ENCODE measurements around the gene GLB1L3. TPM values are rescaled to one million over a fixed set of nuclear protein-coding genes. Genes with fewer than 3 reads are reported as not detected.

GLB1L3 gene
- total RNA-seq, 1 experiment from 2014 or later, result not detected

- Mint-ChIP-seq H3K4me1 (ENCODE audit: low read depth, unreplicated experiment) (no peaks in the 10 kb centered on the region), H3K36me3 (ENCODE audit: insufficient read depth, unreplicated experiment) (no peaks in the 10 kb centered on the region), H3K4me3 (ENCODE audit: unreplicated experiment) (no peak overlapping the region), H3K27ac (ENCODE audit: unreplicated experiment) (no peak overlapping the region), H3K27me3 (ENCODE audit: insufficient read depth, unreplicated experiment) (no peaks in the 10 kb centered on the region), H3K9me3 (ENCODE audit: unreplicated experiment) (no peaks in the 10 kb centered on the region)
- intact Hi-C loops (cut with micrococcal nuclease; ENCODE audit: unreplicated experiment), result no loop called here
- TF ChIP-seq CTCF (IDR thresholded peaks at IDR 0.05; ENCODE audit: insufficient read depth in 1 of 2, low read depth in 1 of 2, low read length in 1 of 2, severe bottlenecking in 1 of 2, unreplicated experiment in 1 of 2), result no peak
- no peak overlapping the region for H3K4me3 ChIP-seq (ENCODE audit: low read depth, low read length)
- H3K9me3 ChIP-seq, result no peaks in the 10 kb centered on the region
- no TSS peak for BruUV-seq (replicated peaks)
- no peak for DNase-seq
- no peaks in the 10 kb centered on the region for H3K27me3 ChIP-seq (replicated peaks; ENCODE audit: control insufficient read depth, insufficient read depth, low read length)
- H3K4me1 ChIP-seq, result no peaks in the 10 kb centered on the region
- POLR2A ChIA-PET, result no interaction called here
- H3K36me3 ChIP-seq (ENCODE audit: control insufficient read depth, insufficient read depth, low read length), result no peaks in the 10 kb centered on the region
- CTCF ChIA-PET, result no interaction called here
Measured at GRCh38 chr11:134347441-134347840, 71.3 kb downstream of the GLB1L3 start.

GRCh38 chr11:134349109-134349801 is 73.1 kb downstream of the GLB1L3 start:
- Mint-ChIP-seq H3K9me3 (ENCODE audit: unreplicated experiment) (no peaks in the 10 kb centered on the region), H3K27ac (ENCODE audit: unreplicated experiment) (no peak overlapping the region), H3K4me1 (ENCODE audit: low read depth, unreplicated experiment) (no peaks in the 10 kb centered on the region), H3K4me3 (ENCODE audit: unreplicated experiment) (no peak overlapping the region), H3K36me3 (ENCODE audit: insufficient read depth, unreplicated experiment) (no peaks in the 10 kb centered on the region), H3K27me3 (ENCODE audit: insufficient read depth, unreplicated experiment) (no peaks in the 10 kb centered on the region)
- no peak for DNase-seq
- no TSS peak for BruUV-seq (replicated peaks)
- ChIA-PET POLR2A (no interaction called here), CTCF (interaction anchor here (0.7 kb wide), 1 partner anchor 402 kb away, joined by 3 read pairs; no protein-coding TSS in a partner anchor)
- Histone ChIP-seq H3K27me3 (replicated peaks; ENCODE audit: control insufficient read depth, insufficient read depth, low read length) (no peaks in the 10 kb centered on the region), H3K9me3 (no peaks in the 10 kb centered on the region), H3K36me3 (ENCODE audit: control insufficient read depth, insufficient read depth, low read length) (no peaks in the 10 kb centered on the region), H3K4me3 (ENCODE audit: low read depth, low read length) (no peak overlapping the region), H3K4me1 (no peaks in the 10 kb centered on the region)
- intact Hi-C loops (cut with micrococcal nuclease; ENCODE audit: unreplicated experiment), result no loop called here
- TF ChIP-seq CTCF (IDR thresholded peaks at IDR 0.05; ENCODE audit: insufficient read depth in 1 of 2, low read depth in 1 of 2, low read length in 1 of 2, severe bottlenecking in 1 of 2, unreplicated experiment in 1 of 2), result no peak

- ChIA-PET CTCF (no interaction called here), POLR2A (no interaction called here)
- no peak for TF ChIP-seq CTCF (IDR thresholded peaks at IDR 0.05; ENCODE audit: insufficient read depth in 1 of 2, low read depth in 1 of 2, low read length in 1 of 2, severe bottlenecking in 1 of 2, unreplicated experiment in 1 of 2)
- H3K4me3 ChIP-seq (ENCODE audit: low read depth, low read length), result no peak overlapping the region
- no peaks in the 10 kb centered on the region for H3K27me3 ChIP-seq (replicated peaks; ENCODE audit: control insufficient read depth, insufficient read depth, low read length)
- H3K27me3 Mint-ChIP-seq (ENCODE audit: insufficient read depth, unreplicated experiment), result peaks cover 1% of the 10 kb centered on the region
- no peaks in the 10 kb centered on the region for H3K36me3 ChIP-seq (ENCODE audit: control insufficient read depth, insufficient read depth, low read length)
- no TSS peak for BruUV-seq (replicated peaks)
- no peaks in the 10 kb centered on the region for H3K9me3 Mint-ChIP-seq (ENCODE audit: unreplicated experiment)
- DNase-seq, result no peak
- H3K4me1 Mint-ChIP-seq (ENCODE audit: low read depth, unreplicated experiment), result no peaks in the 10 kb centered on the region
- H3K4me3 Mint-ChIP-seq (ENCODE audit: unreplicated experiment), result no peak overlapping the region
- intact Hi-C loops (cut with micrococcal nuclease; ENCODE audit: unreplicated experiment), result no loop called here
- H3K36me3 Mint-ChIP-seq (ENCODE audit: insufficient read depth, unreplicated experiment), result no peaks in the 10 kb centered on the region
- 0 out of 2 replicates have a peak, but pooled peaks cover under 1% of the 10 kb centered on the region for H3K9me3 ChIP-seq
- no peak overlapping the region for H3K27ac Mint-ChIP-seq (ENCODE audit: unreplicated experiment)
- no peaks in the 10 kb centered on the region for H3K4me1 ChIP-seq
Measured at GRCh38 chr11:134349802-134350355, 73.7 kb downstream of the GLB1L3 start.

All from Caco-2 (cell line).